Mucosa of descending colon (tissue), 3 donors: ENCODE results near the gene MRFAP1. TPM values are rescaled to one million over a fixed set of nuclear protein-coding genes. Genes with fewer than 3 reads are reported as not detected.

Source experiments
- ATAC-seq: fragments of 200-7000 bp; cut with Tn5 transposase; one replicate; pipeline ENCODE4 v1.9.1; 2020; ENCODE audit warnings: mild to moderate bottlenecking, moderate library complexity
- DNase-seq, 3 donors: peaks; one replicate each; pipeline ENCODE4 v3.0.0-alpha.2; 2020
- H3K36me3 ChIP-seq: fragments of 200-600 bp; one replicate; pipeline ENCODE4 v1.8.0; 2021; ENCODE audit warnings: low read depth, mild to moderate bottlenecking
- H3K4me1 ChIP-seq: fragments of 200-600 bp; one replicate; pipeline ENCODE4 v1.8.0; 2021; ENCODE audit warnings: low read depth, mild to moderate bottlenecking
- H3K4me3 ChIP-seq: fragments of 200-600 bp; one replicate; pipeline ENCODE4 v1.8.0; 2021; ENCODE audit warnings: mild to moderate bottlenecking
- H3K9me3 ChIP-seq: fragments of 200-600 bp; one replicate; pipeline ENCODE4 v1.8.0; 2021; ENCODE audit warnings: mild to moderate bottlenecking
- CTCF ChIP-seq: fragments of 200-600 bp; IDR thresholded peaks from one replicate; pipeline ENCODE4 v1.8.0; 2022; ENCODE audit warnings: antibody characterized with exemption, mild to moderate bottlenecking
- intact Hi-C, 2 donors: fragments of 100-400 bp; cut with DNase I in 1 of 2; cut with micrococcal nuclease in 1 of 2; formaldehyde crosslinking; loops; one replicate each; pipeline versions ENCODE4 v1.11.0 to v1.11.1; 2022; cut with DNase I, micrococcal nuclease
- total RNA-seq, 3 donors: library from RNA; stranded (reverse); fragmentation: NEBNext Ultra II Directional in 2 of 3; extraction: Animal tissue kit (Norgen Biotek cat#: 25700) in 2 of 3; gene quantifications; one replicate each; pipeline versions ENCODE4 v1.2.1 to v1.2.4, GENCODE V29; 2021 to 2023
- donor health status: DM: no; HTN: no; CAD: no; lungs with moderate emphysema.
- donor health status: DM: no; HTN: no; CAD: no.
- donor health status: DM: no; HTN: yes; CAD: no.

The MRFAP1 gene
- total RNA-seq, 3 donors from 2014 or later: 115 to 244 (median 172) TPM

DNA sequence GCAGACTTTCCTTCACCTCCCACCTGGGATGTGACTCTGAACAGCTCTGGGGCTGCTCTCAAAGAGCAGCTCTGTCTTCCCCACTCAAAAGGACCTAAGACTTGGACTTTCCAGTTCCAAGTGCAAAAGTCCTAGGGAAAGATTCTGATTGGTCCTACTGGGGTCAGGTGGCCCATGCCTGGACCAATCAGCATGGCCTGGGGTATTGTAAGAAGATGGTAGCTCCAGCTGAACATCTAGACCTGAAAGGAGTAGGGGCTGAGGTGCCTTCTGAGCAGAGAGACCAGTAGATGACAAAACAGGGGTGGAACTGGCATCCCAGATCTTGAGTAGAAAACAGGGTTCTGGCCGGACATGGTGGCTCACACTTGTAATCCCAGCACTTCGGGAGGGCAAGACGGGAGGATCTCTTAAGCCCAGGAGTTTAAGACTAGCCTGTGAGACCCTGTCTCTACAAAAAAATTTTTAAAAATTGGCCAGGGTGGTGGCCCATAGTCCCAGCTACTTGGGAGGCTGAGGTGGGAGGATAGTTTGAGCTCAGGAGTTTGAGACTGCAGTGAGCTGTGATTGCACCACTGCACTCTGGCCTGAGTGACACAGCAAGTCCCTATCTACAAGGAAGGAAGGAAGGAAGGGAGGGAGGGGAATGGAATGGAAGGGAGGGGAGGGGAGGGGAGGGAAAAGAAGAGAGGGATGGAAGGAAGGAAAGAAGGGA, 27.4 kb upstream of the MRFAP1 start:
- Histone ChIP-seq H3K4me1 (no peaks in the 10 kb centered on the region), H3K36me3 (peaks cover 4% of the 10 kb centered on the region), H3K4me3 (no peak overlapping the region), H3K9me3 (no peaks in the 10 kb centered on the region)
- DNase-seq (no peak), ATAC-seq (no peak)
- no peak for TF ChIP-seq CTCF
- intact Hi-C loops: no loop called here

DNA sequence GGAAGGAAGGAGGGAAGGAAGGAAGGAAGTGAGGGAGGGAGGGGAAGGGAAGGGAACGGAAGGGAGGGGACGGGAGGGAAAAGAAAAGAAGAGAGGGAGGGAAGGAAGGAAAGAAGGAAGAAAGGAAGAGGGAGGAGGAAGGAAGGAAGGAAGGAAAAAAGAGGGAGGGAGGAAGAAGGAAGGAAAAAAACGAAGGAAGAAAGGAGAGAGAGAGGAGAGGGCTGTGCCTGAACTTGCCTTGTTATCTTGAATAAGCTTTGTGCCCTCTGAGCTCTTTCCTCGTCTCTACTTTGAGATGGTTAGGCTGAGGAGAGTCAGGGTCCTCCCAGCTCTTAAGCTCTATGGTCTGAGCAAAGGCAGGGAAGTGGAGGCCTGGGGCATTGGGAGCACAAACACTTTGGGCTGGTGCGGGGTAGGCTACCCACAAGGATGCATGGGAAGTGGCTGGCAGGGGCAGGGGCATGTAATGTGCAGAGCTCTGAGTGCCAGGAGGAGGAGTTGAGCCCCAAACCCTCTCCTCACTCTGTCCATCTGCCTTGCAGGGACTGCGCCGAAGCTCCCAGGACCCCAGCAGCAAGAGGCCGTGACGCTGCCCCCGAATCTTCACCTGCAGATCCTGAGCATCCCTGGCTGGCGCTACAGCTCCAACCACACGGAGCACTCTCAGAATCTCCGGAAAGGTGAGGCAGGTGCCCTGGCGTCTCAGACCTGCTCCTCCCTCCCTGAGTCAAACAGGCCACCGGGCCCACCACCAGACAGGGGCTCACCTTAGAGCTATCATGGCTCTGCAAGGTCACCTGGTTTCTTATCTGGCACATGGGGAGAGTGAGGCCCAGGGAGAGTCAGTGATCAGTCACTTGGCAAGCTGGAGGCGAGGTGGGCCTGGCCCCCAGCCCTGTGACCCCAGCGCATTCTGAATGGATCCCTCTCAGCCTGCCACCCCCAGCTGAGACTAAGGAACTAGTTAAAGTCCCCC, 26.5 kb upstream of the MRFAP1 start:
- Histone ChIP-seq H3K9me3 (no peaks in the 10 kb centered on the region), H3K4me3 (no peak overlapping the region), H3K36me3 (peaks cover 4% of the 10 kb centered on the region), H3K4me1 (no peaks in the 10 kb centered on the region)
- DNase-seq: no peak
- ATAC-seq: no peak
- TF ChIP-seq CTCF: no peak
- intact Hi-C loops: no loop called here

DNA sequence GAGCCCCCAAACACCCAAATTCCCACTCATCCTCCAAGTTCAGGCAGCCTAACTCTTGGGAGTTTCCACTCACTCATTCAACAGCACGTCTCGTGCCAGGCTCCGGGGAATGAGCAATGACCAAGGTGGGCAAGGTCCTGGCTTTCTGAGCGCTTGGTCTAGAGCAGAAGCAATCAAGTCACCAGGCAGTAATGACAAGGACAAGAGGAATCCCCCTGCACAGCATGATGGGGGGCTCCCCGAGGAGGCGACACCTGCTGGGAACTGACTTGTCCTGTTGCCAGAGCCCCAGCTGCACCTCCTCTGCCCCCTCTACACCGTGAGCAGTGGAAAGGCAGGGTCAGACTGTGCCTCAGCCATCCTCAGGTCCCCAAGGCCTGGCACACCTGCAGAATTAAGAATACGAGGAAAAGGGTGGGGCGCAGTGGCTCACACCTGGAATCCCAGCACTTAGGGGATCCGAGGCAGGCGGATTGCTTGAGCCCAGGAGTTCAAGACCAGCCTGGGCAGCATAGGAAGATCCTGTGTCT, 25.7 kb upstream of the MRFAP1 start:
- intact Hi-C loops: no loop called here
- Histone ChIP-seq H3K4me3 (no peak overlapping the region), H3K9me3 (no peaks in the 10 kb centered on the region), H3K4me1 (no peaks in the 10 kb centered on the region), H3K36me3 (peaks cover 4% of the 10 kb centered on the region)
- DNase-seq (no peak), ATAC-seq (no peak)
- TF ChIP-seq CTCF: no peak

DNA sequence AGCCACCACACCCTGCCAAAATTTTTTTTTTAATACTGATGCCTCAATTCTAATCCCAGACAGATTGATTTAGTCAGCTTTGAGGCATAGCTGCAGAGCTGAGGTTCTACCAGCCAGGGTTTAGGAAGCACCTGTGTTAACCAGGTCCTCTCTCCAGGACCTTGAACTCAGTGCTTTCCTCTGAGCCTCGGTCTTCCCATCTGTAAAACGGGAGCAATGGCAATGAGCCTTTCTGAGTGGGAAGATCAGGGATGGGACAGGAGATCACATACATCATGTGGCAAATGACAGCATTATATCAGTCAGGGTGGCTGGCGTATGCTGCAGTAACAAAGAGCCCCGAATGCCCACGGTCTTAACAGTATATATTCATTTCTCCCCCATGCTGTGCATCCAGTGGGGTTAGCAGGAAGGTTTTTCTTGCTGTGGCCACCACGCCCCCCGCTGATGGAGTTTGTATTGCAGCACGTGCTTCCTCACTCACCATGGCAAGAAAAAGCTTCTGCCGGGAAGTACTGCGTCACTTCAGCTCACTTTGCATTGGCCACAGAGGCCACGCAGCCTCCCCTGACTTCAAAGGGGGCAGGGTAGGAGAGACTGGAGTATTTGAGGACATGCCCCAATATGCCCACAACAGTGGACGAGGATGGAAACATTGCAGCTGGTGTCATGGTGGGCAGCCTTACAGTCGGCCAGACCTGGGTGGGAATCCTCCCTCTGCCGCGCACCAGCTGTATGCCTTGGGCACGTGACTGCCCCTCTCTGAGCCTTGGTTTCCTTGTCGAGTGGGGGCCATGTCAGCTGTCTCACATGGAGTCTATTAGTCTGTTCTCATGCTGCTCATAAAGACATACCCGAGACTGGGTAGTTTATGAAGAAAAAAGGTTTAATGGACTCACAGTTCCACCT, 24.1 kb upstream of the MRFAP1 start:
- no peak for DNase-seq
- Histone ChIP-seq H3K4me1 (no peaks in the 10 kb centered on the region), H3K9me3 (no peaks in the 10 kb centered on the region), H3K36me3 (no peaks in the 10 kb centered on the region), H3K4me3 (no peak overlapping the region)
- intact Hi-C loops: no loop called here
- ATAC-seq: no peak
- TF ChIP-seq CTCF: no peak

DNA sequence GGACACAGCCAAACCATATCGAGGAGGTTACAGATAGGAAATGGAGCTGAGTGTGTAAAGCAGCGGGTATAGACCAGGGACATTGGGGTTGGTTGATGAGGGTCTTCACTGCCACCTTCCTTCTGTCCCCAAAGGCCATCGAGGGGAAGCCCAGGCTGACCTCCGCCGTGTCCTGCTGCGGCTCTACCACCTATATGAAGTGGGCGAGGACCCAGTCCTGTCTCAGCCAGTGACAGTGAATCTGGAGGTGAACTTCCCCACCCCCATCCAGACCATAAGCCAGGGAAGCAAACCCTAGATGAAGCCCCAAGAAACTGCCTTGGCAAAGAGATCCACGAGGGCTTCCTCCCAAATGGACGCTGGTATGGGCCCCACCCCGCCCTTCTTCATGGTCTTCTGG, 23.2 kb upstream of the MRFAP1 start:
- no peak for TF ChIP-seq CTCF
- H3K9me3 ChIP-seq: no peaks in the 10 kb centered on the region

More for the DNA sequence above, 23.2 kb upstream of the MRFAP1 start:
- no peak for DNase-seq
- no peaks in the 10 kb centered on the region for H3K36me3 ChIP-seq
- intact Hi-C loops: no loop called here
- no peaks in the 10 kb centered on the region for H3K4me1 ChIP-seq
- no peak for ATAC-seq
- no peak overlapping the region for H3K4me3 ChIP-seq
